B cell (primary cell): ENCODE measurements around the gene RAD51D. TPM values are rescaled to one million over a fixed set of nuclear protein-coding genes. Genes with fewer than 3 reads are reported as not detected.

Experiments used
- ATAC-seq: fragments of 200-7000 bp; cut with Tn5 transposase; one replicate; pipeline ENCODE4 v1.10.0; 2021; ENCODE audit warnings: low read depth, mild to moderate bottlenecking, moderate number of reproducible peaks, moderate library complexity
- CTCF ChIA-PET: fragments of 350-600 bp; sonication (Branson Sonifier 250); formaldehyde crosslinking; loops from one replicate; lab custom pipeline; 2021; ENCODE audit warnings: antibody characterized with exemption, inconsistent platforms; lab: Charles Lee
- POLR2A ChIA-PET: fragments of 350-600 bp; sonication (Branson Sonifier 250); formaldehyde crosslinking; loops from one replicate; lab custom pipeline; 2021; ENCODE audit warnings: antibody characterized with exemption; lab: Charles Lee
- DNase-seq: peaks from one replicate; pipeline ENCODE4 v3.0.0; 2013
- H2AFZ ChIP-seq: 2 replicates; pipeline ENCODE4 v1.6.1; 2012; ENCODE audit warnings: mild to moderate bottlenecking, low read depth, low read length; ENCODE audit not compliant: insufficient read depth, poor library complexity, severe bottlenecking
- H3K27ac ChIP-seq, 2 donors: 1 replicate in 1 of 2; 2 replicates in 1 of 2; pipeline ENCODE4 v1.5.1; 2012 to 2013; ENCODE audit warnings: low read length in 2 of 2, mild to moderate bottlenecking in 2 of 2, moderate library complexity in 1 of 2
- H3K27me3 ChIP-seq, 4 experiments: fragments of 200-600 bp in 1 of 4; sonication (generic) in 1 of 4; replicated peaks in 1 of 4; 1 replicate in 2 of 4; 2 replicates in 2 of 4; pipeline versions ENCODE4 v1.6.1 to v1.7.0; 2013 to 2016; ENCODE audit warnings: low read length in 3 of 4, mild to moderate bottlenecking in 2 of 4, mixed read lengths in 1 of 4, moderate library complexity in 1 of 4; ENCODE audit not compliant: insufficient read depth in 4 of 4, control insufficient read depth in 3 of 4; ENCODE audit errors: control extremely low read depth in 1 of 4
- H3K36me3 ChIP-seq, 2 experiments: replicated peaks in 1 of 2; 1 replicate in 1 of 2; 2 replicates in 1 of 2; pipeline versions ENCODE4 v1.6.1 to v1.7.1; 2013; ENCODE audit warnings: low read length in 1 of 2; ENCODE audit not compliant: insufficient read depth in 2 of 2, control insufficient read depth in 1 of 2; ENCODE audit errors: control extremely low read depth in 1 of 2, extremely low read depth in 1 of 2
- H3K4me1 ChIP-seq, 2 donors: fragments of 200-600 bp in 1 of 2; sonication (generic) in 1 of 2; 1 replicate in 1 of 2; 2 replicates in 1 of 2; pipeline versions ENCODE4 v1.5.1 to v1.6.1; 2013 to 2017; ENCODE audit warnings: low read length in 2 of 2; ENCODE audit not compliant: control insufficient read depth in 2 of 2, insufficient read depth in 2 of 2
- H3K4me2 ChIP-seq: replicated peaks from 2 replicates; pipeline ENCODE3; 2012; ENCODE audit warnings: mild to moderate bottlenecking, low read depth, low read length; ENCODE audit not compliant: poor library complexity, severe bottlenecking
- H3K4me3 ChIP-seq, 5 experiments: fragments of 200-600 bp in 1 of 5; sonication (generic) in 1 of 5; 1 replicate in 3 of 5; 2 replicates in 2 of 5; pipeline versions ENCODE4 v1.5.1 to v1.7.0; 2011 to 2016; ENCODE audit warnings: low read length in 4 of 5, mild to moderate bottlenecking in 4 of 5, low read depth in 2 of 5, control low read depth in 1 of 5, moderate library complexity in 1 of 5; ENCODE audit not compliant: insufficient read depth in 1 of 5; ENCODE audit errors: control extremely low read depth in 1 of 5, extremely low read depth in 1 of 5
- H3K79me2 ChIP-seq: fragments of 200-600 bp; sonication (generic); one replicate; pipeline ENCODE4 v1.6.0; 2016; ENCODE audit warnings: low read length; ENCODE audit not compliant: control insufficient read depth, insufficient read depth
- H3K9ac ChIP-seq: fragments of 200-600 bp; sonication (generic); 2 replicates; pipeline ENCODE4 v1.6.1; 2017; ENCODE audit warnings: mild to moderate bottlenecking, low read length, moderate library complexity
- H3K9me3 ChIP-seq, 3 donors: one replicate each; pipeline versions ENCODE4 v1.6.1 to v1.7.1; 2013; ENCODE audit warnings: low read length in 2 of 3; ENCODE audit not compliant: control insufficient read depth in 2 of 3, insufficient read depth in 1 of 3; ENCODE audit errors: control extremely low read depth in 1 of 3
- H4K20me1 ChIP-seq: 2 replicates; pipeline ENCODE4 v1.6.0; 2012; ENCODE audit warnings: mild to moderate bottlenecking, low read length; ENCODE audit not compliant: insufficient read depth, control insufficient read depth, poor library complexity, severe bottlenecking
- H3K27ac Mint-ChIP-seq: one replicate; pipeline ENCODE4 v1.8.0; 2021; ENCODE audit warnings: mixed read lengths
- H3K27me3 Mint-ChIP-seq: one replicate; pipeline ENCODE4 v1.8.0; 2021; ENCODE audit warnings: mixed read lengths
- H3K4me1 Mint-ChIP-seq: one replicate; pipeline ENCODE4 v1.8.0; 2021; ENCODE audit warnings: mixed read lengths
- H3K4me3 Mint-ChIP-seq: one replicate; pipeline ENCODE4 v1.8.0; 2021; ENCODE audit warnings: mixed read lengths
- H3K9me3 Mint-ChIP-seq: one replicate; pipeline ENCODE4 v1.8.0; 2022; ENCODE audit warnings: mixed read lengths; ENCODE audit not compliant: insufficient read depth
- EZH2 ChIP-seq: IDR thresholded peaks from 2 replicates; pipeline ENCODE4 v1.6.1; 2012; ENCODE audit warnings: borderline replicate concordance, low read depth, mild to moderate bottlenecking, moderate library complexity, low read length; ENCODE audit not compliant: insufficient read depth, poor library complexity, severe bottlenecking
- WGBS: methylation state at CpG from one replicate; pipeline ENCODE4 v1.1.5; 2013; ENCODE audit warnings: missing lambda C conversion rate; ENCODE audit not compliant: insufficient coverage; 5-methylcytosine and 5-hydroxymethylcytosine counted together
- intact Hi-C: fragments of 100-400 bp; cut with micrococcal nuclease; formaldehyde crosslinking; loops from one replicate; pipeline ENCODE4 v1.10.0; 2022
- polyA plus RNA-seq: library from polyadenylated mRNA; depleted of rRNA; stranded (reverse); fragments of >200 nt; gene quantifications from 2 replicates; pipeline ENCODE4 v1.2.3, GENCODE V29; 2012
- total RNA-seq, 2 donors: library from RNA; stranded (reverse); fragments of 120-200 nt in 1 of 2; gene quantifications; 1 replicate in 1 of 2; 2 replicates in 1 of 2; pipeline versions ENCODE4 v1.2.3 to v1.2.4, GENCODE V29; 2013 to 2022
- TF ChIP-seq, protein P1 (sequence below): fragments of 200-600 bp; IDR thresholded peaks from one replicate; pipeline ENCODE4 v1.8.0; 2022; ENCODE audit warnings: antibody characterized with exemption, mild to moderate bottlenecking

RAD51D gene
- total and polyA plus RNA-seq, 2 donors (not counting 1 experiment from before 2014, with no cell fraction given), result 12.8 to 29.4 TPM

DNA sequence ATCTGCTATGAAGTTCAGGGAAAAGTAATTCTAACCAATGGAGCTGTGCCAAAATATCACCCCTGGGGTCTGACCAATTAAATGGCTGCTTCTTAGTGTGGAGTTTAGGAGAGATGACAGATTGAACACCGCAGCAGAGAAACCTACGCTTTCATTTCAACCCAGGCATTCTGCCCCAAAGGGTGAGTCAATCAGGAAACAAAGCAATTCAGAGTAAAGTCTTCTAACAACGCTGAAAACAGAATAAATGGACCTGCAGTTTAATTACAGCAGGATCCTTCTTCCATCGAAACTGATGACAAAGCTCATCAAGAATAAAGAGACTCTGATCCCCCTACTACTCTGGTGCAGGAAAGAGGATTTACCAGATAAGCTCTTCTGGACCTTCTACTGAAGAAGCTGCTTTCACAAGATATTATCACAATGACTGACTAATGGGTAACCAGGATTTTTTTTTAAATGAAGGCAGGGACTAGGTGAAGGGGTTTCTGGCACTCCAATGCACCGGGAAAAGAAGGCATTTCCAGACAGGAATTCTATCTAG is 72.8 kb downstream of the RAD51D start:
- Histone ChIP-seq H3K9ac (peak overlapping the region; percentile 6), H3K36me3 (no peaks in the 10 kb centered on the region), H3K9me3 (no peaks in the 10 kb centered on the region), H3K4me3 (peak overlapping the region in 2 of 5 experiments; percentile 0 to 1), H4K20me1 (no peaks in the 10 kb centered on the region), H3K27ac (peak overlapping the region in 1 of 2 donors; percentile 23), H3K79me2 (peaks cover 71% of the 10 kb centered on the region), H2AFZ (no peak overlapping the region), H3K4me1 (peaks cover 39 to 52% of the 10 kb centered on the region in 2 donors), H3K4me2 (peak overlapping the region; percentile 40), H3K27me3 (no peaks in the 10 kb centered on the region)
- intact Hi-C loops, result loop anchor here (2.0 kb wide), 1 partner anchor 16 kb away; the partner anchor contains the start of gene RFFL
- Mint-ChIP-seq H3K9me3 (no peaks in the 10 kb centered on the region), H3K27me3 (no peaks in the 10 kb centered on the region), H3K4me1 (peaks cover 48% of the 10 kb centered on the region), H3K27ac (peak overlapping the region; percentile 57), H3K4me3 (peak overlapping the region; percentile 68)
- DNase-seq, result peak; percentile 44
- CTCF ChIA-PET, result interaction anchor here (1.1 to 1.5 kb wide), 3 partner anchors 16 to 43 kb away, joined by 3 to 4 read pairs (median 4); partner anchors contain the start of gene RFFL
- 86% methylated on average over 4 of the region's 5 CpGs for WGBS
- POLR2A ChIA-PET, result no interaction called here
- TF ChIP-seq EZH2, result no peak
- TF ChIP-seq, protein P1, sequence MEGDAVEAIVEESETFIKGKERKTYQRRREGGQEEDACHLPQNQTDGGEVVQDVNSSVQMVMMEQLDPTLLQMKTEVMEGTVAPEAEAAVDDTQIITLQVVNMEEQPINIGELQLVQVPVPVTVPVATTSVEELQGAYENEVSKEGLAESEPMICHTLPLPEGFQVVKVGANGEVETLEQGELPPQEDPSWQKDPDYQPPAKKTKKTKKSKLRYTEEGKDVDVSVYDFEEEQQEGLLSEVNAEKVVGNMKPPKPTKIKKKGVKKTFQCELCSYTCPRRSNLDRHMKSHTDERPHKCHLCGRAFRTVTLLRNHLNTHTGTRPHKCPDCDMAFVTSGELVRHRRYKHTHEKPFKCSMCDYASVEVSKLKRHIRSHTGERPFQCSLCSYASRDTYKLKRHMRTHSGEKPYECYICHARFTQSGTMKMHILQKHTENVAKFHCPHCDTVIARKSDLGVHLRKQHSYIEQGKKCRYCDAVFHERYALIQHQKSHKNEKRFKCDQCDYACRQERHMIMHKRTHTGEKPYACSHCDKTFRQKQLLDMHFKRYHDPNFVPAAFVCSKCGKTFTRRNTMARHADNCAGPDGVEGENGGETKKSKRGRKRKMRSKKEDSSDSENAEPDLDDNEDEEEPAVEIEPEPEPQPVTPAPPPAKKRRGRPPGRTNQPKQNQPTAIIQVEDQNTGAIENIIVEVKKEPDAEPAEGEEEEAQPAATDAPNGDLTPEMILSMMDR, result no peak
- peak; percentile 44 for ATAC-seq

DNA sequence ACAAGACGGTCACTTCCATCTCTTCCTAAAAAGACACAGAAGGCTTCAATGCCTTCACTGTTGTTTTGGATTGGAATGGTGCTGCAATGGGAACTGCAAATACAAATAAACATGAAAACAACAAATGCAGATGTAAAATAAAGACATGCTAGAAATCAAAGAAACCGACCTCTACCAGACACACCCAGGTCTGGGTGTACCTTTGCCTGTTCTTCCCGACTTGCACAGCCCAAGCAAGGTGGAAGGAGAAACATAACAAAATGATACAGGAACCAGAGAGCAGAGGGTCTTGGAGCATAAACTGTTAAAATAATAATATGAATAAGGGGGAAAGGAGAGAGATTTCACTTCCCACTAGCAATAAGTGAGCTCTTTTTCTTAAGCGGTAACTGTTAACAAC is 73.4 kb downstream of the RAD51D start:
- H3K27ac ChIP-seq, result peak overlapping the region in 1 of 2 donors; percentile 23
- peak overlapping the region; percentile 57 for H3K27ac Mint-ChIP-seq
- H3K4me3 ChIP-seq, result peak overlapping the region in 2 of 5 experiments; percentile 0 to 1
- no peaks in the 10 kb centered on the region for H3K27me3 ChIP-seq
- peak overlapping the region; percentile 7 for H2AFZ ChIP-seq
- peaks cover 76% of the 10 kb centered on the region for H3K79me2 ChIP-seq
- H3K4me1 Mint-ChIP-seq, result peaks cover 42% of the 10 kb centered on the region
- H3K27me3 Mint-ChIP-seq, result no peaks in the 10 kb centered on the region
- peak; percentile 12 for ATAC-seq
- H3K4me2 ChIP-seq, result peak overlapping the region; percentile 40
- H3K9ac ChIP-seq, result peak overlapping the region; percentile 16
- DNase-seq, result no peak
- no peaks in the 10 kb centered on the region for H3K36me3 ChIP-seq
- peaks cover 33 to 47% of the 10 kb centered on the region in 2 donors for H3K4me1 ChIP-seq
- POLR2A ChIA-PET, result no interaction called here
- CTCF ChIA-PET, result interaction anchor here (1.1 to 1.5 kb wide), 4 partner anchors 17 to 44 kb away, joined by 3 to 4 read pairs (median 4); partner anchors contain the start of gene RFFL
- H4K20me1 ChIP-seq, result no peaks in the 10 kb centered on the region
- H3K9me3 Mint-ChIP-seq, result no peaks in the 10 kb centered on the region
- peak overlapping the region; percentile 68 for H3K4me3 Mint-ChIP-seq
- no CpG with 5 or more reads among the region's 4 CpGs for WGBS
- intact Hi-C loops, result loop anchor here (2.0 kb wide), 1 partner anchor 17 kb away; the partner anchor contains the start of gene RFFL
- TF ChIP-seq, protein P1, result no peak
- TF ChIP-seq EZH2, result no peak
- no peaks in the 10 kb centered on the region for H3K9me3 ChIP-seq
